GM12865 (cell line): ENCODE results near the gene CGRRF1.

ENCODE experiments used
- DNase-seq: peaks from one replicate; pipeline ENCODE4 v3.0.0; 2010; ENCODE audit warnings: low read depth
- H3K4me3 ChIP-seq: 2 replicates; pipeline ENCODE4 v1.5.1; 2011; ENCODE audit warnings: mild to moderate bottlenecking, low read depth, low read length, control low read depth
- TF ChIP-seq, protein P1 (sequence below): IDR thresholded peaks from 2 replicates; pipeline ENCODE4 v1.5.1; 2011; ENCODE audit warnings: low read length, control low read depth, low read depth, inconsistent platforms; ENCODE audit not compliant: insufficient read depth; ENCODE audit errors: missing control alignments

Gene CGRRF1

DNA sequence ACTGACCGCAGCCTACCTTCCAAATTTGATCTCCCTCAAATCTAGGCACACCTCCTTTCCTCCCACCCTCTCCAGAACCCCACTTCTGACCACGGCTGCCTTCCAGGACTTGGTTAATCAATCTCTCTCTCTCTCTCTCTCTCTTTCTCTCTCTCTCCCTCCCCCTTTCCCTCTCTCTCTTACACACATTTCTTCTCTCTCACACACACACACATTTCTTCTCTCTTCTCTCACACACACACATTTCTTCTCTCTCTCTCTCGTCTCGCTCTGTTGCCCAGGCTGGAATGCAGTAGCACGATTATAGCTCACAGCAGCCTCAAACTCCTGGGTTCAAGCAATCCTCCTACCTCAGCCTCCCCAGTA lies 20.4 kb upstream of the CGRRF1 start:
- TF ChIP-seq, protein P1, sequence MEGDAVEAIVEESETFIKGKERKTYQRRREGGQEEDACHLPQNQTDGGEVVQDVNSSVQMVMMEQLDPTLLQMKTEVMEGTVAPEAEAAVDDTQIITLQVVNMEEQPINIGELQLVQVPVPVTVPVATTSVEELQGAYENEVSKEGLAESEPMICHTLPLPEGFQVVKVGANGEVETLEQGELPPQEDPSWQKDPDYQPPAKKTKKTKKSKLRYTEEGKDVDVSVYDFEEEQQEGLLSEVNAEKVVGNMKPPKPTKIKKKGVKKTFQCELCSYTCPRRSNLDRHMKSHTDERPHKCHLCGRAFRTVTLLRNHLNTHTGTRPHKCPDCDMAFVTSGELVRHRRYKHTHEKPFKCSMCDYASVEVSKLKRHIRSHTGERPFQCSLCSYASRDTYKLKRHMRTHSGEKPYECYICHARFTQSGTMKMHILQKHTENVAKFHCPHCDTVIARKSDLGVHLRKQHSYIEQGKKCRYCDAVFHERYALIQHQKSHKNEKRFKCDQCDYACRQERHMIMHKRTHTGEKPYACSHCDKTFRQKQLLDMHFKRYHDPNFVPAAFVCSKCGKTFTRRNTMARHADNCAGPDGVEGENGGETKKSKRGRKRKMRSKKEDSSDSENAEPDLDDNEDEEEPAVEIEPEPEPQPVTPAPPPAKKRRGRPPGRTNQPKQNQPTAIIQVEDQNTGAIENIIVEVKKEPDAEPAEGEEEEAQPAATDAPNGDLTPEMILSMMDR, result no peak
- no peak for DNase-seq

GRCh38 chr14:54489731-54490444 lies 19.8 kb upstream of the CGRRF1 start:
- no peak for DNase-seq
- peak overlapping the region; percentile 71 for H3K4me3 ChIP-seq
- TF ChIP-seq, protein P1, result no peak

More for the DNA sequence above, 20.4 kb upstream of the CGRRF1 start:
- peak overlapping the region; percentile 71 for H3K4me3 ChIP-seq

GRCh38 chr14:54490445-54491175 lies 19.1 kb upstream of the CGRRF1 start:
- TF ChIP-seq, protein P1, result no peak
- no peak overlapping the region for H3K4me3 ChIP-seq
- DNase-seq, result no peak

GRCh38 chr14:54493293-54493692 lies 16.4 kb upstream of the CGRRF1 start:
- TF ChIP-seq, protein P1, result no peak
- no peak for DNase-seq

GRCh38 chr14:54497224-54497623 lies 12.5 kb upstream of the CGRRF1 start:
- DNase-seq, result no peak
- TF ChIP-seq, protein P1, result no peak
- no peak overlapping the region for H3K4me3 ChIP-seq

More at GRCh38 chr14:54493293-54493692, 16.4 kb upstream of the CGRRF1 start:
- no peak overlapping the region for H3K4me3 ChIP-seq

- no peak overlapping the region for H3K4me3 ChIP-seq
- no peak for DNase-seq
- TF ChIP-seq, protein P1, result no peak
These were observed 11.6 kb upstream of the CGRRF1 start for GRCh38 chr14:54498095-54498531.

DNA sequence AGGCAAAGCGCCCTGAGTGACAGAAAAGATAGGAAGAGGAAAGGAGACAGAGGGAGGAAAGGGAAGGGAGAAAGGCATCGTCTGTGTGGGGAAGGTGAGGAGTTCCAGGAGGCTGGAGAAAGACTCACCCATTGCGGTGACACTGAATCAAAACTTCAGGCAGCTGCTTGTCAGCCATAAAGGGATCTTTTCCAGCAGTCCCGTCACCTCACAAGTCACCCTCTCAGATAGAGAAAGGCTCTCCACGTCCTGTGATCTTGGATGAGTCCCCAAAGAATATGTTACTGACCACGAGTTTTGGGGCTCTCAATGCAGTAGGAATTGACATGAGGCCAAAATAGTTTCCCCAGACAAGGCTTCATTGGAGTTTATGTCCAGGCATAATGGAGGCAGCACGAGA lies 11.1 kb upstream of the CGRRF1 start:
- no peak for DNase-seq
- TF ChIP-seq, protein P1, result no peak
- no peak overlapping the region for H3K4me3 ChIP-seq
